Breast epithelium (tissue), 4 donors: ENCODE data around the gene BCL7A. TPM values are rescaled to one million over a fixed set of nuclear protein-coding genes. Genes with fewer than 3 reads are reported as not detected.

Experiments used
- DNase-seq, 2 donors: peaks; one replicate each; pipeline ENCODE4 v3.0.0-alpha.2; 2019; ENCODE audit warnings: low spot score in 2 of 2
- H3K27ac ChIP-seq, 2 donors: fragments of 200-600 bp; sonication (generic) in 1 of 2; one replicate each; pipeline ENCODE4 v1.5.1; 2016 to 2019; ENCODE audit warnings: mild to moderate bottlenecking in 1 of 2
- H3K27me3 ChIP-seq, 2 donors: fragments of 200-600 bp; sonication (generic) in 1 of 2; one replicate each; pipeline versions ENCODE4 v1.5.1 to v1.6.0; 2017 to 2019; ENCODE audit warnings: control low read depth in 1 of 2, mild to moderate bottlenecking in 1 of 2
- H3K36me3 ChIP-seq: fragments of 200-600 bp; one replicate; pipeline ENCODE4 v1.5.1; 2019
- H3K4me1 ChIP-seq, 2 donors: fragments of 200-600 bp; sonication (generic); one replicate each; pipeline ENCODE4 v1.5.1; 2016 to 2019; ENCODE audit warnings: control low read depth in 1 of 2
- H3K4me3 ChIP-seq, 3 donors: fragments of 200-600 bp; sonication (generic); 1 replicate in 2 of 3; 2 replicates in 1 of 3; pipeline ENCODE4 v1.5.1; 2016 to 2019; ENCODE audit warnings: mild to moderate bottlenecking in 3 of 3, moderate library complexity in 2 of 3
- H3K9me3 ChIP-seq, 2 donors: fragments of 200-600 bp; sonication (generic) in 1 of 2; one replicate each; pipeline ENCODE4 v1.5.1; 2016 to 2019; ENCODE audit warnings: control low read depth in 1 of 2
- POLR2A ChIP-seq: fragments of 450-650 bp; IDR thresholded peaks from one replicate; pipeline ENCODE4 v1.6.1; 2016; ENCODE audit warnings: antibody characterized with exemption, mild to moderate bottlenecking, moderate library complexity
- POLR2AphosphoS5 ChIP-seq, 3 donors: sonication (generic); formaldehyde crosslinking; IDR thresholded peaks; one replicate each; pipeline ENCODE4 v1.6.1; 2017; ENCODE audit warnings: antibody characterized with exemption in 3 of 3
- intact Hi-C: fragments of 100-400 bp; cut with DNase I; formaldehyde crosslinking; loops from one replicate; pipeline ENCODE4 v1.15.1; 2023; ENCODE audit warnings: low total_unique reads
- total RNA-seq, 3 donors: library from RNA; depleted of rRNA; stranded (reverse); fragments of >200 nt; gene quantifications; one replicate each; pipeline ENCODE4 v1.1.0, GENCODE V29; 2016
- TF ChIP-seq, protein P1 (sequence below), 3 donors: fragments of 450-650 bp; IDR thresholded peaks; one replicate each; pipeline ENCODE4 v1.5.1; 2016 to 2017; ENCODE audit warnings: antibody characterized with exemption in 3 of 3, mild to moderate bottlenecking in 3 of 3, moderate library complexity in 3 of 3

Gene BCL7A
- total RNA-seq, 3 donors from 2014 or later = 6.2 to 13.5 (median 8.8) TPM

DNA sequence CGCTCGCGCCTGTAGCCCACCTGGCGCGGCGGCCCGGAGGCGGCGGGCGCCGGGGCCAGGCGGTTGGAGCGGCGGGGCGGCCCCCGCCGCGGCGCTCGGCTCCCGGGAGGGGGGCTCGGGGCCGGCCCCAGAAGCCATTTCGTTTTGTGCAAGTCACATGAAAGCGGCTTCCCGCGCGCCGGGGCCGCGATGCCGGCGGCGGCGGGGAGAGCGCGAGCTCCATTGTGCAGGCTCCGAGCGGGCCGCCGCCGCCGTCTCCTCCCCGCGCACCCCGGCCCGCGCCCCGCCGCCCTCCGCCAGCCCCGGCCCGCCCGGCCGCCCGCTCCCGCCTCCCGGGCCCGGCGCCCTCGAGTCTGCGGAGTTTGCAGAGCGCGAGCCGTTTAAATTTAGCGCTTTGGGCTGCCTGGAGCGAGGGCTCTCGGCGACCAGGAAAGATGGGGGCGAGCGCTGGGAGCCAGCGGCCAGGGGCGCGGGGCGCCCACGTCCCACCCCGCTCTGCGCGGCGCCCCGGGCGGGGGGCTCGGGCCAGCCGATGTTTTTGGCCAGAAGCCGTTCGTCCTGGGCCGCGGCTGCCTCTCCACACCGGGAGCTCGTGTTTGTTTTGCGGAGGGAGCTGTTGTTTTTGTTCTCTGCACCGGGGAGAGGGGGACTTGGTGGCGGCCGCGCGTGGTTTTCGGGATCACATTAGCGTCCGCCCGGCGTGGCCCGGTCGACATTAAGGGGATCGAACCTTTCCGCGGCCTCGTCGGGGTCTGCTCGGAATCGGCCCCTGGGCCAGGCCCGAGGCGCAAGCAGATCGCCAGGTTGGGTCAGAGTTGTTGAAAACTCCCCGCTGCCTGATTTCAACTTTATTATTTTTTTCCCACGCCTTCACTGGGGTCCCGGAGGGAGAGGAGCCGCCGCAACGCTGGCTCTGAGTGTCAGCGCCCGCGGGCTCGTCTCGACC, 982 bp downstream of the BCL7A start:
- no peak for TF ChIP-seq POLR2A
- no peak for TF ChIP-seq POLR2AphosphoS5 (IDR thresholded peaks at IDR 0.05)
- TF ChIP-seq, protein P1, sequence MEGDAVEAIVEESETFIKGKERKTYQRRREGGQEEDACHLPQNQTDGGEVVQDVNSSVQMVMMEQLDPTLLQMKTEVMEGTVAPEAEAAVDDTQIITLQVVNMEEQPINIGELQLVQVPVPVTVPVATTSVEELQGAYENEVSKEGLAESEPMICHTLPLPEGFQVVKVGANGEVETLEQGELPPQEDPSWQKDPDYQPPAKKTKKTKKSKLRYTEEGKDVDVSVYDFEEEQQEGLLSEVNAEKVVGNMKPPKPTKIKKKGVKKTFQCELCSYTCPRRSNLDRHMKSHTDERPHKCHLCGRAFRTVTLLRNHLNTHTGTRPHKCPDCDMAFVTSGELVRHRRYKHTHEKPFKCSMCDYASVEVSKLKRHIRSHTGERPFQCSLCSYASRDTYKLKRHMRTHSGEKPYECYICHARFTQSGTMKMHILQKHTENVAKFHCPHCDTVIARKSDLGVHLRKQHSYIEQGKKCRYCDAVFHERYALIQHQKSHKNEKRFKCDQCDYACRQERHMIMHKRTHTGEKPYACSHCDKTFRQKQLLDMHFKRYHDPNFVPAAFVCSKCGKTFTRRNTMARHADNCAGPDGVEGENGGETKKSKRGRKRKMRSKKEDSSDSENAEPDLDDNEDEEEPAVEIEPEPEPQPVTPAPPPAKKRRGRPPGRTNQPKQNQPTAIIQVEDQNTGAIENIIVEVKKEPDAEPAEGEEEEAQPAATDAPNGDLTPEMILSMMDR (IDR thresholded peaks at IDR 0.05) = no peak
- DNase-seq = no peak
- peak overlapping the region; percentile 84 to 88 for H3K27ac ChIP-seq
- no peaks in the 10 kb centered on the region for H3K36me3 ChIP-seq
- no peaks in the 10 kb centered on the region for H3K9me3 ChIP-seq
- H3K27me3 ChIP-seq = no peaks in the 10 kb centered on the region
- peak overlapping the region; percentile 65 to 97 (median 77) for H3K4me3 ChIP-seq
- H3K4me1 ChIP-seq = no peaks in the 10 kb centered on the region
- intact Hi-C loops = loop anchor here (5.0 kb wide), 1 partner anchor 225 kb away; no protein-coding TSS in a partner anchor

DNA sequence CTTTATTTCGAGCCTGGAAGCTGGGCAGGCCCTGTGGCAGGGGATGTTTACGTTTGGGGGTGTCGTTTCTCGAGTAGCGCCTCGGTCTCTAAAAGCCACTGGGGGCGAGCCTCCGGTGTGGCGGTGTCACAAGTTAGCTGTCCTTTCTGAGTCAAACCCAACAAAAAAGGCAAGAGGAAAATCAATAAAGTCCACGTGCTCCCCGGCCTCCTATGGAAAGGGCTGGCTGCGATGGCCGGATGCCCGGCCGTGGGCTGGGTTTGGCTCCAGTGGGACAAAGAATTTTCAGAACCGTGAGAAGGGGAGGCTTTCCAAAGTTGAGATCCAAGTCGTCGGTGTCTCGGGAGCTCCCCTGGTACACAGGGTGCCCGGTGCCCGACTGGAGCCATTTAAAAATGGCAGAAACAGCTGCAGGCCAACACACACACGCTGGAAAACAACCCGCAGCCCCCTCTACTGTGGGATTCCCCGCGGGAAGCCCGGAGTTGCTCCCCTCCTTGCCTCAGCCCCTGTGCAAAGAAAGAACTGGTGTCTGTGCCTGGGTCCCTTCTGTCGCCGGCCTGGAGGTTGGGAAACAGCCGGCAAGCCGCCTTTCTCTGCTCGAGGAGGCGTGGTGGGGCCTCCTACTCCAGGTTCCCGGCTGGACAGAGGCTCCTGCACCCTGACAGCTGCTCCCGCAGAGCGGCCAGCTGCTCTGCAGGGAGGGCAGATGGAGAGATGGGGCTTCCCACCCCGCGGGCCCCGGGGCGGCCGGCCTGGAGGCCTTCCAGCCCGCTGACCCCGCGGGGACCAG, 1.9 kb downstream of the BCL7A start:
- Histone ChIP-seq H3K4me1 (no peaks in the 10 kb centered on the region), H3K4me3 (peak overlapping the region; percentile 65 to 97 (median 77)), H3K27me3 (no peaks in the 10 kb centered on the region), H3K9me3 (no peaks in the 10 kb centered on the region), H3K27ac (peak overlapping the region; percentile 84 to 88), H3K36me3 (no peaks in the 10 kb centered on the region)
- TF ChIP-seq, protein P1 (IDR thresholded peaks at IDR 0.05) = no peak
- TF ChIP-seq POLR2A = peak; percentile 33
- peak; percentile 66 to 78 for DNase-seq
- intact Hi-C loops = loop anchor here (5.0 kb wide), 1 partner anchor 226 kb away; no protein-coding TSS in a partner anchor

DNA sequence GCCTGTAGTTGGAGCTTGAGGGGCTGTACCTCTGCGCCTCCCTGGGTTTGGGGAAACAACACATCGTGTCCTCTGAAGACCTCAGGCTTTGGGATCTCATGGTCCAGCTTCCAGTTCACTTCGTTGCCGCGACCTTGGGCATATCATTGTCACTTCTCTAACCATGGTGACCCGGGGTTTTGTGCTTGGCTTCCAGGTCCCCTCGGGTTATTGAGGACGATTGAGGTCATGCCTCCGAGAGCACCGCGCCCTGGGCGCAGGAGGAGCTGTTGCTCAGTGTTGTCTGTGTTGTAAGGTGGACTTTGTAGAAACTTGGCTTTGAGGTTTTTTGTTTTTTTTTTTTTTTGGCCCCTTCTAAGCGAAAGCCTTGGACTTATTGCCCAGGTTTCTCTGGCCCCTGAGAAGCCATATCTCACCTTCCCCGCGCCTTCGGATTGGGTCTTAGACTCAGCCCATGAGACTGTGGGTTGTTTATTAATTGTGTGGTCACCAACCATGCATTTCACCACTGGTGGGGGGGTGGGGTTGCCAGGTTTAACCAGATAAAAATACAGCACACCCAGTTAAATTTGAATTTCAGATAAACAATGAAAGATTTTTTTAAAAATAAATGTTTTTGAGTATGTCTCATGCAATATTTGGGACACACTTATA, 2.6 kb downstream of the BCL7A start:
- no peaks in the 10 kb centered on the region for H3K36me3 ChIP-seq
- intact Hi-C loops = loop anchor here (5.0 kb wide), 1 partner anchor 227 kb away; no protein-coding TSS in a partner anchor
- H3K9me3 ChIP-seq = no peaks in the 10 kb centered on the region
- H3K4me1 ChIP-seq = peaks cover 2 to 3% of the 10 kb centered on the region in 2 donors
- no peak for DNase-seq
- H3K4me3 ChIP-seq = peak overlapping the region; percentile 65 to 97 (median 77)
- TF ChIP-seq POLR2A (no peak), POLR2AphosphoS5 (IDR thresholded peaks at IDR 0.05) (no peak)
- TF ChIP-seq, protein P1 (IDR thresholded peaks at IDR 0.05) = no peak
- H3K27ac ChIP-seq = peak overlapping the region; percentile 84 to 88
- H3K27me3 ChIP-seq = no peaks in the 10 kb centered on the region

DNA sequence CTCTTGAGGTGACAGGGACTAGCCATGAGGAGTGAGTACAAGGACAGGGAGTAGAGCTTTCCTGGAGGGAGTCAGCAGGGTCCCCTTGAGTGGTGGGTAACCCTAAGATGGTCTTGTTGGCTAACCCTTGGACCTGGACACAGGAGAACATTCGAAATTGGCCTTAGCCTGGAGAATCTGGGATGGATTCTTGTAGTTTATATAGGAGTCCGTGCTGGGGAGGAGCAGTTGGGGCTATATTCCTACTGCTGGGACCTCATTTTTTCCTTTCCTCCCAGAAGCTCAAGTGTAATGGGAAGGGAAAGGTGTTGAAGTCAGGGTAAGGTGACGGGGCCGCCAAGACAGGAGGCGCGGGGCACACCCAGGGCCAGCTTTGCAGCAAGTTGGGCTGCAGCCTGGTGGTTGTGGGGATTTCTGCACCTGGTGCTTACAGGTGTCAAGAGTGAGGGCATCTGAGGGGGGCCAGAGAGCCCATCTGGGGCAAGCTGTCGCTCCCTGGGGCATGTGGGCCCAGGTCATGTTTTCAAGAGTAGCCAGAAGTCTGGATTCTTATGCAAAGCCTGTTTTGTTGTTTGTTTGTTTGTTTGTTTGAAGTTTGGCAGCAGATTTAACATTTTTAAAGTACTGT, 5.1 kb downstream of the BCL7A start:
- TF ChIP-seq POLR2A (no peak), POLR2AphosphoS5 (IDR thresholded peaks at IDR 0.05) (no peak)
- TF ChIP-seq, protein P1 (IDR thresholded peaks at IDR 0.05) = no peak
- Histone ChIP-seq H3K27ac (no peak overlapping the region), H3K9me3 (no peaks in the 10 kb centered on the region), H3K4me1 (peaks cover 3 to 16% of the 10 kb centered on the region in 2 donors), H3K27me3 (no peaks in the 10 kb centered on the region), H3K36me3 (no peaks in the 10 kb centered on the region), H3K4me3 (no peak overlapping the region)
- DNase-seq = no peak
- intact Hi-C loops = no loop called here
